Osteoblast (primary cell): ENCODE data around the gene PDE4B. TPM values are rescaled to one million over a fixed set of nuclear protein-coding genes. Genes with fewer than 3 reads are reported as not detected.

Experiments
- DNase-seq: peaks from one replicate; pipeline ENCODE4 v3.0.0; 2011; ENCODE audit warnings: low spot score, mixed read lengths; ENCODE audit not compliant: insufficient read length; ENCODE audit errors: missing footprints
- H2AFZ ChIP-seq: 2 replicates; pipeline ENCODE4 v1.6.0; 2011; ENCODE audit warnings: mild to moderate bottlenecking, low read length
- H3K27ac ChIP-seq: 2 replicates; pipeline ENCODE4 v1.5.1; 2011; ENCODE audit warnings: mild to moderate bottlenecking, low read depth, low read length, moderate library complexity
- H3K27me3 ChIP-seq: 2 replicates; pipeline ENCODE4 v1.6.0; 2012; ENCODE audit warnings: mild to moderate bottlenecking, control low read depth, inconsistent platforms, low read length, moderate library complexity; ENCODE audit not compliant: insufficient read depth
- H3K36me3 ChIP-seq: 2 replicates; pipeline ENCODE4 v1.5.1; 2011; ENCODE audit warnings: mild to moderate bottlenecking, low read length, control low read depth, moderate library complexity; ENCODE audit not compliant: insufficient read depth
- H3K4me1 ChIP-seq: 2 replicates; pipeline ENCODE4 v1.5.1; 2011; ENCODE audit warnings: mild to moderate bottlenecking, low read length, control low read depth, moderate library complexity; ENCODE audit not compliant: insufficient read depth
- H3K4me2 ChIP-seq: 2 replicates; pipeline ENCODE4 v1.6.0; 2011; ENCODE audit warnings: mild to moderate bottlenecking, low read length; ENCODE audit not compliant: insufficient read depth
- H3K4me3 ChIP-seq: fragments of 200-600 bp; sonication (generic); 3 replicates; pipeline ENCODE4 v1.5.1; 2012; ENCODE audit warnings: mild to moderate bottlenecking, low read length, inconsistent platforms; ENCODE audit not compliant: insufficient read depth
- H3K79me2 ChIP-seq: 2 replicates; pipeline ENCODE4 v1.6.0; 2012; ENCODE audit warnings: mild to moderate bottlenecking, low read length, control low read depth, inconsistent platforms; ENCODE audit not compliant: insufficient read depth
- H3K9me3 ChIP-seq: 2 replicates; pipeline ENCODE4 v1.5.1; 2011; ENCODE audit warnings: low read depth, low read length, control low read depth
- H4K20me1 ChIP-seq: 2 replicates; pipeline ENCODE4 v1.6.0; 2012; ENCODE audit warnings: mild to moderate bottlenecking, low read length, control low read depth; ENCODE audit not compliant: insufficient read depth
- CTCF ChIP-seq: IDR thresholded peaks from 2 replicates; pipeline ENCODE4 v1.5.1; 2011; ENCODE audit warnings: mild to moderate bottlenecking, low read depth, low read length, moderate library complexity; ENCODE audit errors: extremely low read depth
- total RNA-seq: library from RNA; depleted of rRNA; stranded (reverse); fragments of >200 nt; gene quantifications from 2 replicates; pipeline ENCODE4 v1.2.3, GENCODE V29; 2012

The PDE4B gene
- total RNA-seq, 1 donor, result 21.4 TPM

- Histone ChIP-seq H2AFZ (no peak overlapping the region), H3K4me1 (peaks cover 13% of the 10 kb centered on the region), H3K27ac (no peak overlapping the region), H3K9me3 (no peaks in the 10 kb centered on the region), H3K4me3 (no peak overlapping the region), H3K36me3 (no peaks in the 10 kb centered on the region), H3K79me2 (no peaks in the 10 kb centered on the region), H3K4me2 (no peak overlapping the region), H3K27me3 (no peaks in the 10 kb centered on the region), H4K20me1 (no peaks in the 10 kb centered on the region)
- no peak for TF ChIP-seq CTCF
- no peak for DNase-seq
These were observed 510.1 kb downstream of the PDE4B start for GRCh38 chr1:66302815-66303214.

GRCh38 chr1:66303646-66304045 lies 511.0 kb downstream of the PDE4B start:
- Histone ChIP-seq H3K27ac (no peak overlapping the region), H3K4me2 (no peak overlapping the region), H2AFZ (no peak overlapping the region), H3K4me3 (no peak overlapping the region), H4K20me1 (no peaks in the 10 kb centered on the region), H3K27me3 (no peaks in the 10 kb centered on the region), H3K4me1 (peaks cover 13% of the 10 kb centered on the region), H3K79me2 (no peaks in the 10 kb centered on the region), H3K9me3 (no peaks in the 10 kb centered on the region), H3K36me3 (no peaks in the 10 kb centered on the region)
- no peak for DNase-seq
- TF ChIP-seq CTCF, result no peak

GRCh38 chr1:66304128-66304527 lies 511.4 kb downstream of the PDE4B start:
- no peak for DNase-seq
- H3K27ac ChIP-seq, result no peak overlapping the region
- TF ChIP-seq CTCF, result no peak
- no peaks in the 10 kb centered on the region for H3K9me3 ChIP-seq
- H2AFZ ChIP-seq, result no peak overlapping the region
- no peaks in the 10 kb centered on the region for H3K27me3 ChIP-seq
- no peaks in the 10 kb centered on the region for H3K79me2 ChIP-seq
- no peaks in the 10 kb centered on the region for H4K20me1 ChIP-seq
- no peak overlapping the region for H3K4me3 ChIP-seq
- H3K4me2 ChIP-seq, result no peak overlapping the region
- H3K36me3 ChIP-seq, result no peaks in the 10 kb centered on the region
- peaks cover 13% of the 10 kb centered on the region for H3K4me1 ChIP-seq

- Histone ChIP-seq H3K4me3 (no peak overlapping the region), H3K4me2 (no peak overlapping the region), H4K20me1 (no peaks in the 10 kb centered on the region), H3K9me3 (no peaks in the 10 kb centered on the region), H3K79me2 (no peaks in the 10 kb centered on the region), H3K27ac (no peak overlapping the region), H2AFZ (no peak overlapping the region), H3K27me3 (no peaks in the 10 kb centered on the region), H3K4me1 (peaks cover 6% of the 10 kb centered on the region), H3K36me3 (no peaks in the 10 kb centered on the region)
- no peak for DNase-seq
- no peak for TF ChIP-seq CTCF
These were observed 513.2 kb downstream of the PDE4B start for GRCh38 chr1:66305927-66306326.
